OCI-LY7 (cell line): Measurements from ENCODE around the gene GFPT1. TPM values are rescaled to one million over a fixed set of nuclear protein-coding genes. Genes with fewer than 3 reads are reported as not detected.

Source experiments
- BruUV-seq: library from RNA; stranded (reverse); fragments of 400-500 nt; replicated peaks from 2 replicates; lab custom pipeline; 2021; lab: Mats Ljungman, UMichigan
- CTCF ChIA-PET: fragments of 300-600 bp; sonication (Branson Sonifier 250); formaldehyde crosslinking; loops from one replicate; lab custom pipeline; 2022; ENCODE audit warnings: antibody characterized with exemption; ENCODE audit not compliant: unreplicated experiment; lab: Charles Lee
- POLR2A ChIA-PET: fragments of 300-600 bp; sonication (Branson Sonifier 250); formaldehyde crosslinking; loops from one replicate; lab custom pipeline; 2022; ENCODE audit warnings: antibody characterized with exemption; lab: Charles Lee
- DNase-seq: peaks from one replicate; pipeline ENCODE4 v3.0.0-alpha.2; 2015; ENCODE audit warnings: low spot score
- H2AFZ ChIP-seq: fragments of 200-600 bp; sonication (generic), shearing (Covaris generic); 2 replicates; pipeline ENCODE4 v1.6.1; 2014; ENCODE audit warnings: mild to moderate bottlenecking, antibody characterized with exemption, low read length, moderate library complexity
- H3K27ac ChIP-seq: fragments of 200-600 bp; sonication (generic); 2 replicates; pipeline ENCODE4 v1.5.1; 2014; ENCODE audit warnings: mixed run types, low read depth, mild to moderate bottlenecking, moderate library complexity, low read length, inconsistent platforms; ENCODE audit not compliant: poor library complexity, severe bottlenecking
- H3K36me3 ChIP-seq: fragments of 200-600 bp; sonication (generic); 2 replicates; pipeline ENCODE4 v1.6.1; 2014; ENCODE audit warnings: mild to moderate bottlenecking, antibody characterized with exemption, low read length, moderate library complexity, mixed read lengths; ENCODE audit not compliant: insufficient read depth
- H3K4me1 ChIP-seq: fragments of 200-600 bp; sonication (generic); 2 replicates; pipeline ENCODE4 v1.5.1; 2014; ENCODE audit warnings: mild to moderate bottlenecking, low read length; ENCODE audit not compliant: insufficient read depth, poor library complexity, severe bottlenecking
- H3K4me2 ChIP-seq: fragments of 200-600 bp; sonication (generic); 2 replicates; pipeline ENCODE4 v1.6.1; 2014; ENCODE audit warnings: mild to moderate bottlenecking, low read length
- H3K4me3 ChIP-seq: fragments of 200-600 bp; sonication (generic); 2 replicates; pipeline ENCODE4 v1.5.1; 2014; ENCODE audit warnings: mild to moderate bottlenecking, low read depth, low read length; ENCODE audit not compliant: poor library complexity, severe bottlenecking
- H3K79me2 ChIP-seq: fragments of 200-600 bp; sonication (generic); 2 replicates; pipeline ENCODE4 v1.6.1; 2016; ENCODE audit warnings: low read depth, mild to moderate bottlenecking, low read length, moderate library complexity, mixed read lengths; ENCODE audit not compliant: insufficient read depth
- H3K9me2 ChIP-seq: fragments of 200-600 bp; sonication (generic); 2 replicates; pipeline ENCODE4 v1.6.1; 2016; ENCODE audit warnings: mild to moderate bottlenecking, low read length, mixed read lengths; ENCODE audit not compliant: insufficient read depth
- H3K9me3 ChIP-seq: fragments of 200-600 bp; sonication (generic); 2 replicates; pipeline ENCODE4 v1.6.1; 2014; ENCODE audit warnings: mild to moderate bottlenecking, mixed run types, low read length, mixed read lengths
- H4K20me1 ChIP-seq: fragments of 200-600 bp; sonication (generic); 2 replicates; pipeline ENCODE4 v1.6.1; 2014; ENCODE audit warnings: mild to moderate bottlenecking, antibody characterized with exemption, low read length, moderate library complexity, mixed read lengths; ENCODE audit not compliant: insufficient read depth
- EZH2phosphoT487 ChIP-seq: fragments of 200-600 bp; sonication (generic); IDR thresholded peaks from 2 replicates; pipeline ENCODE4 v1.6.1; 2018; ENCODE audit warnings: low read depth, borderline replicate concordance, mild to moderate bottlenecking, mixed run types, antibody characterized with exemption, low read length, moderate library complexity, mixed read lengths
- intact Hi-C: fragments of 100-400 bp; cut with micrococcal nuclease; formaldehyde crosslinking; loops from one replicate; pipeline ENCODE4 v1.10.0; 2022; ENCODE audit not compliant: unreplicated experiment
- total RNA-seq, 2 experiments: library from RNA; depleted of rRNA in 1 of 2; stranded (reverse); fragments of >200 nt in 1 of 2; shearing (Covaris generic) in 1 of 2; gene quantifications; 2 replicates each; pipeline ENCODE4 v1.2.3, GENCODE V29; 2014 to 2022
- TF ChIP-seq, protein P1 (sequence below): fragments of 200-600 bp; sonication (generic); conservative IDR thresholded peaks from 2 replicates; pipeline ENCODE4 v1.5.1; 2014; ENCODE audit warnings: mild to moderate bottlenecking, antibody characterized with exemption, low read length, moderate library complexity, mixed read lengths

Gene GFPT1
- total RNA-seq, 2 experiments from 2014 or later, result 11.0 to 31.2 TPM

GRCh38 chr2:69416147-69416546, 29.1 kb upstream of the GFPT1 start:
- Histone ChIP-seq H4K20me1 (no peaks in the 10 kb centered on the region), H3K4me1 (no peaks in the 10 kb centered on the region), H3K9me2 (no peaks in the 10 kb centered on the region), H2AFZ (no peak overlapping the region), H3K4me3 (no peak overlapping the region), H3K79me2 (no peaks in the 10 kb centered on the region), H3K27ac (no peak overlapping the region), H3K36me3 (peaks cover 22% of the 10 kb centered on the region), H3K4me2 (no peak overlapping the region), H3K9me3 (no peaks in the 10 kb centered on the region)
- no TSS peak for BruUV-seq
- intact Hi-C loops, result no loop called here
- TF ChIP-seq EZH2phosphoT487, result no peak
- TF ChIP-seq, protein P1, sequence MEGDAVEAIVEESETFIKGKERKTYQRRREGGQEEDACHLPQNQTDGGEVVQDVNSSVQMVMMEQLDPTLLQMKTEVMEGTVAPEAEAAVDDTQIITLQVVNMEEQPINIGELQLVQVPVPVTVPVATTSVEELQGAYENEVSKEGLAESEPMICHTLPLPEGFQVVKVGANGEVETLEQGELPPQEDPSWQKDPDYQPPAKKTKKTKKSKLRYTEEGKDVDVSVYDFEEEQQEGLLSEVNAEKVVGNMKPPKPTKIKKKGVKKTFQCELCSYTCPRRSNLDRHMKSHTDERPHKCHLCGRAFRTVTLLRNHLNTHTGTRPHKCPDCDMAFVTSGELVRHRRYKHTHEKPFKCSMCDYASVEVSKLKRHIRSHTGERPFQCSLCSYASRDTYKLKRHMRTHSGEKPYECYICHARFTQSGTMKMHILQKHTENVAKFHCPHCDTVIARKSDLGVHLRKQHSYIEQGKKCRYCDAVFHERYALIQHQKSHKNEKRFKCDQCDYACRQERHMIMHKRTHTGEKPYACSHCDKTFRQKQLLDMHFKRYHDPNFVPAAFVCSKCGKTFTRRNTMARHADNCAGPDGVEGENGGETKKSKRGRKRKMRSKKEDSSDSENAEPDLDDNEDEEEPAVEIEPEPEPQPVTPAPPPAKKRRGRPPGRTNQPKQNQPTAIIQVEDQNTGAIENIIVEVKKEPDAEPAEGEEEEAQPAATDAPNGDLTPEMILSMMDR, result no peak
- no peak for DNase-seq
- CTCF ChIA-PET, result no interaction called here
- POLR2A ChIA-PET, result interaction anchor here (1.0 to 1.6 kb wide), 2 partner anchors 20 to 254 kb away, joined by 3 to 5 read pairs; no protein-coding TSS in a partner anchor

DNA sequence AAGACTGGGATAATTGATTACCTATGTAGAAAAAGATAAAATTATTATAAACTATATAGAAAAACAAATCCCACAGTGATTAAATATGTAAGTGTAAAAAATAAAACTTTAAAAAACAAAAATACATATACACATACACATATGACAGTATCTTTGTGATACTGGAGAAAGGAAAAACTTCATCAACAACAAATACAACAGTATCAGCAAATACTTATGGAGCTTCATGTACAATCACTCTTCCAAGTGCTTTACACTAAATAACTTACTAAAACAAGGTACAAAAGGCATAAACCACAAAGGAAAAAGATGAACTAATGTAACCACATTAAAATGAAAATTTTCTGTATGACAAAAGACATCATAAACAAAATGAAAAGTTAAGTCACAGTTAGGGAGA, 24.1 kb upstream of the GFPT1 start:
- no peak overlapping the region for H3K4me3 ChIP-seq
- no peak for TF ChIP-seq EZH2phosphoT487
- TF ChIP-seq, protein P1, result no peak
- H3K4me2 ChIP-seq, result no peak overlapping the region
- no peaks in the 10 kb centered on the region for H4K20me1 ChIP-seq
- CTCF ChIA-PET, result no interaction called here
- H3K9me2 ChIP-seq, result no peaks in the 10 kb centered on the region
- H3K36me3 ChIP-seq, result peaks cover 23% of the 10 kb centered on the region
- POLR2A ChIA-PET, result no interaction called here
- H3K79me2 ChIP-seq, result no peaks in the 10 kb centered on the region
- H3K9me3 ChIP-seq, result no peaks in the 10 kb centered on the region
- H2AFZ ChIP-seq, result no peak overlapping the region
- no TSS peak for BruUV-seq
- no peaks in the 10 kb centered on the region for H3K4me1 ChIP-seq
- intact Hi-C loops, result no loop called here
- DNase-seq, result no peak
- H3K27ac ChIP-seq, result no peak overlapping the region

GRCh38 chr2:69405306-69405705, 18.3 kb upstream of the GFPT1 start:
- ChIA-PET CTCF (no interaction called here), POLR2A (no interaction called here)
- BruUV-seq, result no TSS peak
- Histone ChIP-seq H3K27ac (no peak overlapping the region), H2AFZ (no peak overlapping the region), H3K9me2 (no peaks in the 10 kb centered on the region), H3K79me2 (no peaks in the 10 kb centered on the region), H3K4me2 (no peak overlapping the region), H3K36me3 (peaks cover 46% of the 10 kb centered on the region), H3K9me3 (no peaks in the 10 kb centered on the region; the same call in 1 of the 2 replicates), H3K4me3 (no peak overlapping the region), H3K4me1 (no peaks in the 10 kb centered on the region), H4K20me1 (no peaks in the 10 kb centered on the region)
- intact Hi-C loops, result no loop called here
- no peak for TF ChIP-seq EZH2phosphoT487
- TF ChIP-seq, protein P1, result no peak
- DNase-seq, result no peak
